ENCODE data around the gene TFPT.
"Not testable (repeated sequence)": the region's sequence is repeated elsewhere in the genome, so short reads cannot be mapped to it uniquely, and the experiment has no call there.

TFPT gene

GRCh38 chr19:54114340-54115108 lies 933 bp downstream of the TFPT start:
- peak; percentile 67 for DNase-seq

GRCh38 chr19:54109651-54110050 lies 5.8 kb downstream of the TFPT start:
- no peak for DNase-seq

- DNase-seq = no peak
Observed at GRCh38 chr19:54108496-54108895, 7.0 kb downstream of the TFPT start.

GRCh38 chr19:54107876-54108490 lies 7.5 kb downstream of the TFPT start:
- no peak for DNase-seq

- no peak for DNase-seq
Observed at GRCh38 chr19:54106716-54107115, 8.7 kb downstream of the TFPT start.

- DNase-seq = no peak
Observed at GRCh38 chr19:54105796-54106195, 9.7 kb downstream of the TFPT start.

GRCh38 chr19:54104998-54105715 lies 10.3 kb downstream of the TFPT start:
- no peak for DNase-seq

GRCh38 chr19:54102421-54103169 lies 12.9 kb downstream of the TFPT start, which contains the start of gene NDUFA3:
Gene NDUFA3 (plus strand): TSS chr19:54102855. CDS start chr19:54102879, 24 bp downstream.
- peak; percentile 96 for DNase-seq

- DNase-seq = no peak
Observed at GRCh38 chr19:54100561-54100960, 14.9 kb downstream of the TFPT start, which contains the start of gene OSCAR. Gene OSCAR (minus strand): TSS chr19:54100803. CDS start chr19:54100792, 11 bp downstream.

GRCh38 chr19:54099903-54100255 lies 15.6 kb downstream of the TFPT start:
- DNase-seq = not testable (repeated sequence)

- no peak for DNase-seq
Observed at GRCh38 chr19:54099190-54099902, 16.1 kb downstream of the TFPT start.

GRCh38 chr19:54096617-54097106 lies 18.8 kb downstream of the TFPT start:
- DNase-seq = no peak

- peak; percentile 63 for DNase-seq
Observed at GRCh38 chr19:54095859-54096616, 19.4 kb downstream of the TFPT start.

- no peak for DNase-seq
Observed at GRCh38 chr19:54095136-54095858, 20.2 kb downstream of the TFPT start.

- DNase-seq = no peak
Observed at GRCh38 chr19:54094426-54095000, 20.9 kb downstream of the TFPT start.

- no peak for DNase-seq
Observed at GRCh38 chr19:54084410-54084809, 31.0 kb downstream of the TFPT start.

GRCh38 chr19:54081032-54081431 lies 34.4 kb downstream of the TFPT start, which contains the start of gene TARM1:
Gene TARM1 (minus strand): TSS chr19:54081365. CDS start chr19:54081340, 25 bp downstream.
- no peak for DNase-seq

- no peak for DNase-seq
Observed at GRCh38 chr19:54077334-54077733, 38.1 kb downstream of the TFPT start.

GRCh38 chr19:54074851-54075250 lies 40.6 kb downstream of the TFPT start:
- no peak for DNase-seq

- no peak for DNase-seq
Observed at GRCh38 chr19:54073829-54074228, 41.6 kb downstream of the TFPT start.

Data from stimulated activated CD8-positive, alpha-beta memory T cell treated with anti-CD3 and anti-CD28 coated beads, Interleukin-4, amount 100 ng/mL, for 48 hours (primary cell).